Measurements from ENCODE around the gene PNKD.
"Not testable (repeated sequence)": the region's sequence is repeated elsewhere in the genome, so short reads cannot be mapped to it uniquely, and the experiment has no call there.

Gene PNKD

DNA sequence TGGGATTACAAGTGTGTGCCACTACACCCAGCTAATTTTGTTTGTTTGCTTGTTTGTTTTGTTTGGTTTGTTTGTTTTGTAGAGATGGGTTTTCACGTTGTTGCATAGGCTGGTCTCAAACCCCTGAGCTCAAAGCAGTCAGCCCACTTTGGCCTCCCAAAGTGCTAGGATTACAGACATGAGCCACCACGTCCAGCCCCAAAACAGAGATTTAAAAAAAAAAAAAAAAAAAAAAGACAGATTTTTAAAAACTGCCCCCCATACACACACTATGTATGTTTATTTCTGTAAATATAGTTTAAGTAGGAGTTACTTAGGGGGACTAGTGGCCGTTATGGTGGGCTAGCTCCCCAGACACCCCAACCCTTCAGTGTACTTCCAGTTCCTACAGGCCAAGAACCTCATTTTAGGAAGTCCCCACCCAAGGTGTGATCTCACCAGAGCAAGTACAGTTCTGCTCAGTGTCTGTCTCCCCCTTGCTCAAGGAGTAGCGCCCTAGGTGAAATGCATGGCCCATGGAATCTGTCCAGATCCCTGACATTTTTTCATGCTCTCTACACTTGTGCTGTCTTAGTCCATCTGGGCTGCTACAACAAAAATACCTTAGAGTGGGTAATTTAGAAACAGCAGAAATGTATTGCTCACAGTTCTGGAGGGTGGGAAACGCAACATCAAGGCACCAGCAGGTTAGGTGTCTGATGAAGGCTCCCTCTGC lies 23.6 kb downstream of the PNKD start:
- DNase-seq: no peak

DNA sequence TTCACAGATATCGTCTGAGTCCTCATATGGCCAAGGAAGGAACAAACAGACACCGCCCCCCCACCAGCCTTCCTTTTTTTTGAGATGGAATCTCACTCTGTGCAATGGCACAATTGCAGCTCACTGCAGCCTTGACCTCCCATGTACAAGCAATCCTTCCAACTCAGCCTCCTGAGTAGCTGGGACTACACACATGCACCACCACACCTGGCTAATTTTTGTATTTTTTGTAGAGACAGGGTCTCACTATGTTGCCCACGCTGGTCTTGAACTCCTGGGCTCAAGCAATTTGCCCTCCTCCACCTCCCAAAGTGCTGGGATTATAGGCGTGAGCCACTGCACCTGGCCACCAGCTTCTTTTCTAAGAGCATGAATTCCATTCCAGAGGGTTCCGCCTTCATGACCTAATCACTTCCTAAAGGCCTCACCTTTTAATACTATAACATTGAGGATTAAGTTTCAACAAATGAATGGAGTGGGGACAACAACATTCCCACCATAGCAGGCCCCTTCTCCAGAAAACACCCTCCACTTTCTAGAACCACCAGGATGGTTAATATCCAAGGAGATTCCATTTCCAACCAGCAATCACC lies 24.2 kb downstream of the PNKD start:
- no peak for DNase-seq

DNA sequence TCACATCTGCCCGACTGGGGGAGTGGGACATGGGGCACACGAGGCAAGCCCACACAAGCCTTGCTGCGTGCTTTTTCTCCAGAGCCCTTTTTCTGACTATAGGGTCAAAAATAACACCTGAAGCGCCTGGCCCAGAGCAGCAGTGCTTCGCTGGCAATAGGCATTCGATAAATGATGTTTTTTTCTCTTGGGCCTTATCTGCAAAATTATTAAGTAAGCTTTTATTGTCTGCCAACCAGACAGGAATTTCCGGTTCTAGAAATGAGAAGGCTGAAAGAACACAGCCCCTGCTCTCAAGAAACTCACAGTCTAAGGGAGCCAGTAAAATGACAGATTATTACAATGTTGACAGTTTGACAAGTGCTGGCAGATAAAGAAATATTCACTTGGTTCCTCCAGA lies 24.7 kb downstream of the PNKD start:
- no peak for DNase-seq

DNA sequence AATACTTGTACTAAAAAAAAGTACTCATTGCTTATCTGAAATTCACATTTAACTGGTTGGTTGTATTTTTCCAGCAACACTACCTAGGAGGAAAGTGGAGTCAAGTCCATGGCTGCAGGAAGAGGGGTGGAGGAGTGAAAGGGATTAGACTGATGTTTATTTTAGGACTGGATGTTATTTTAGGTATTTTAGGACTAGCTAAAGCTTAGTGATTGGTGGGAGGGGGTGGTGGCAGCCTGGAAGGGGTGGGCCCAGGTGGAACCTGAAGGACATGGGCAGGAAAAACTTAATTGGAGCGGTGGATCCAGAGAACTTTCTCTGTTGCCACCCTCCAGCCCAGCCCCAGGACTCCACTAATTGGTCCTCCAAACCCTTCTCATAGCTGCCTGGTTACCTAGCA lies 25.9 kb downstream of the PNKD start:
- DNase-seq: no peak

DNA sequence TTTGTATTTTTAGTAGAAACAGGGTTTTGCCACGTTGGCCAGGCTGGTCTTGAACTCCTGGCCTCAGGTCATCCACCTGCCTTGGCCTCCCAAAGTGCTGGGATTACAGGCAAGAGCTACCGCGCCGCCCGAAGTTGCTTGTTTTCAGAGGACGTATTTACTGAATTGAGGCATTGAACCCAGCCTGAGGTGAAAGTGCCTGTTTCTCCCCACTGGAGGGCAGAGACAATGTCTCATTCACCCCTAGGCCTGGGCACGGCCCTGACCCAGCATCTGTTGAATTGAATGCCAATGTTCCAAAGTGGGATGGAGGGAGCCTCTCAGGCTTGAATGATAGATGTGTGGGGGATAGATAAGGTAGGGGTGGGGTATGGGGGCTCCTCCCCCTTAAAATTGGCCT lies 26.5 kb downstream of the PNKD start:
- no peak for DNase-seq

DNA sequence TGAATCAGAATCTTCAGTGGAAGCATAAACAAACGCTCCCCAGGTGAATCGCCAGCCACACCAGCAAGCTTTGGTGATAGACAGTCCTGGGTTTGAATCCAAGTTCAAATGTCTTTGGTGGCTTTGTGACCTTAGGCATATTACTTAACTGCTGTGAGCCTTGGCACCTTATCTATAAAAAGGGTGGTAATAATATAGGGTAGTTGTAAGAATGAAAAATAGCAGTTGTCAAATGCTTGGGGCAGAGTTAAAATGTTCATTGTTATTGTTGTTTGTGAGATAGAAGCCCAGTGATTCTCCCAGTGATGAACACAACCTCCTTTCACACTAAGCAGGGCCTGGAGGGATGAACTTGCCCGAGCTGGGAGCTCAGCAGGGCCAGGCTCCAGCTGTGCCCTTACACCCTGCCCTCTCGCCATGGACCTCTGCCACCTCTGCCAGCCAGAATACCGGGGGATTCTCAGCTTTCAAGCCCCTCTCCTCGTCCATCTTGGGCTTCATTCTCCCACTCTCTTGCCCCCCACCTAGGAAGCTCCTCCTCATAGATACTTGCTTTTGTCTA lies 28.1 kb downstream of the PNKD start:
- DNase-seq: no peak

DNA sequence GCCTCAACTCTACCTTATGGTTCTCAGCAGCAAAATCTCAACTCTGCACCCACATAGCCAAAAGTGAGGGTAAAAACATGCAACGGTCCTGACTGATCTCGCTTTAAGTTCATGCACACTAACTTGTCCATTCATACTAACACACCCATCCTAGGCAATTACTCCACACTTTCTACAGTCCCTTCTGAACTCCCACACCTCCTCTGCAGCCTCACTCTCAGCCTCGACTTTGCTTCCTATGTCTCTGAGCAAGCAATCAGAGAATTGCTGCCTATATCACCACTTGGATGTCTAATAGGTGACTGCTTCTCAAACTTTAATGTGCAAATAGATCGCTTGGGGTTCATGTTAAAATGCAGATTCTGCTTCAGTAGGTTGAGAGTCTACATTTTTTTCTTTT lies 29.8 kb downstream of the PNKD start:
- no peak for DNase-seq

DNA sequence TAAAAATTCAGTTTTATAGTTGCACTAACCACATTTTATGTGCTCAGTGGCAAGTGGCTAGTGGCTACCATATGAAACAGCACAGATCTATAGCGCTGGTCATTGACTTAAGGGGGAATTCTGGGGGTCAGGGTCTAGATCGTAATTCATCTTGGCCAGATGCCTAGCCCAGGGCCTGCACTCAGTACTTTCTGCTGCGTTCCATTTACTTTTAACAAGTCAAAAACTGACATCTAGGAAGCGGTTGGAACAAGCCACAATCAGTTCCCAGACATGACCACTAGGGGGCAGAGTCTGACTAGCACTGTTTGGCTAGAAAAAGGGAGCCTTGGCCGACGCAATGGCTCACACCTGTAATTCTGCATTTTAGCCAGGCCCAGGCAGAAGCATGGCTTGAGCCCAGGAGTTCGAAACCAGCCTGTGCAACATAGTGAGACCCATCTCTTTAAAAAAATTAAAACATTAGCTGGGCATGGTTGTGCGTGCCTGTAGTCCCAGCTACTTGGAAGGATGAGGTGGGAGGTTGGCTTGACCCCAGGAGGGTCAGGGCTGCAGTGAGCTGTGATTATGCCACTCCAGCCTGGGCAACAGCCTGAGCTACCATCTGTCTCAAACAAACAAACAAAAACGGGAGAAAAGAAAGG lies 31.0 kb downstream of the PNKD start:
- peak; percentile 83 for DNase-seq

DNA sequence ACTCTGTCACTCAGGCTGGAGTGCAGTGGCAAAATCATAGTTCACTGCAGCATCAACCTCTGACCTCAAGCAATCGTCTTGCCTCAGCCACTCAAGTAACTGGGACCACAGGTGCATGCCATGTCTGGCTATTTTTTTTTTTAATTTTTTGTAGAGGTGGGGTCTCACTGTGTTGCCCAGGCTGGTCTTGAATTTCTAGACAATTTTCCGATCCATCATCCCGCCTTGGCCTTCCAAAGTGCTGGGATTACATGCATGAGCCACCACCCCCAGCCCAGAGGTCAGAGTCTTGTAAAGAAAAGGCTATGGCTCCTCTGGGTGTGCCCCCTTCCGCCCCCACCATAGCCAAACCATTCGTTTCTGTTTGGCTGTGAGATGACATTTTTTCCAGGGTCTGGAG lies 35.1 kb downstream of the PNKD start:
- DNase-seq: no peak

DNA sequence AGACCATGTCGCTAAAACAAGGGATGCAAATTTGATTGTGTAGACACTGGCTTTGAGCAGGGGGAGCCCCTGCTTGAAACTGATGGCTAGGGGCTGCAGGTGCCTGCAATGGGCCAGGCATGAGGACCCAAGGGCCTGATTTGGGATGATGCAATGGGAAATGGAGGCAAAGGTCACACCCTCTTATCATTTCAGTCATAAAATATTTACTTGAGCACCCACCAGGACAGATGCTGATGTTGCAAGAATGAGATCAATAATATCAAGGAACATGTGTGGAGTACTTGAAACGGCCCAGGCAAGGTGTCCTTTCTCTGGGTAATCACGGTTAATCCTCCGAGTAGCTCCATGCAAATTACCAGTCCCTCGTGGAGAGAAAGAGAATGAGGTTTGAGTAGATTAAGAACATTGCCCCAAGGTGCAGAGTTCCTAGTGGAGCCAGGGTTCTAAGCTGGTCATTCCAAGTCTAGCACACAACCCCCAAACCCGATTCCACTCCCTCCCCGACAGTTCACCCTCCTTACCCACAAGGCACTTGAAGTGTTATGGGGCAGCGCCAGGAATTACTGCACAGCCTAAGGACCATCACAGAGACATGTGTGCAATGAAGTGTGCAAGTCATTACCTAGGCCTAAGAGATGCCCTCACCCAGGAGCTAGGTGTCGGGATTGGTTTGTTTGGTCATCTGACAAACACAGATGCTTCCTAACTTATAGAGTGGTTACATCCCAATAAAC lies 36.0 kb downstream of the PNKD start:
- no peak for DNase-seq

DNA sequence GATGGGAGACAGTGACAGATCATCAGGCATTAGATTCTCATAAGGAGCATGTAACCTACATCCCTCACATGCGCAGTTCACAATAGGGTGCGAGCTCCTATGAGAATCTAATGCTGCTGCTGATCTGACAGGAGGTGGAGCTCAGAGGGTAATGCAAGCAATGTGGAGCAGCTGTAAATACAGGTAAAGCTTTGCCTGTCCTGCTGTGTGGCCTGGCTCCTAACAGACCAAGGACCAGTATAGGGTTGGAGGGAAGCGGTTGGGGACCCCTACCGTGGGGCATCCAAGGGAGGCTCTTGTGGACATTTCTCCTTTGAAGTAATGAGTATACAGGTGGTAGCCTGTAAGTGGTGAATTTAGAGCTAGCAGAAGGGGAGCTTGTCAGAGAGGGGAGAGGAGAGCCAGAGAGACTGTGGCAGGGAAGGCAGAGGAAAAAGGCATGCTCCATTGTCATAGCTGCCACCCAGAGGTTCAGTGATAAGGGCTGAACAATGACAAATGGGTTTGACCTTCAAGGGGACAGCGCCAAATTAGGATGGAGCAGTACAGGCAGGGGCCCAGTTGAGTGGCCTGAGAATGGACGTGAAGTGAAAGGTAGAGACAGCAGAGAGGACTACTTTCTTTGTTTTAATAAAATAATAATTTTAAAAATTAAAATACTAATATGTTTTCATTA lies 37.2 kb downstream of the PNKD start:
- DNase-seq: no peak

DNA sequence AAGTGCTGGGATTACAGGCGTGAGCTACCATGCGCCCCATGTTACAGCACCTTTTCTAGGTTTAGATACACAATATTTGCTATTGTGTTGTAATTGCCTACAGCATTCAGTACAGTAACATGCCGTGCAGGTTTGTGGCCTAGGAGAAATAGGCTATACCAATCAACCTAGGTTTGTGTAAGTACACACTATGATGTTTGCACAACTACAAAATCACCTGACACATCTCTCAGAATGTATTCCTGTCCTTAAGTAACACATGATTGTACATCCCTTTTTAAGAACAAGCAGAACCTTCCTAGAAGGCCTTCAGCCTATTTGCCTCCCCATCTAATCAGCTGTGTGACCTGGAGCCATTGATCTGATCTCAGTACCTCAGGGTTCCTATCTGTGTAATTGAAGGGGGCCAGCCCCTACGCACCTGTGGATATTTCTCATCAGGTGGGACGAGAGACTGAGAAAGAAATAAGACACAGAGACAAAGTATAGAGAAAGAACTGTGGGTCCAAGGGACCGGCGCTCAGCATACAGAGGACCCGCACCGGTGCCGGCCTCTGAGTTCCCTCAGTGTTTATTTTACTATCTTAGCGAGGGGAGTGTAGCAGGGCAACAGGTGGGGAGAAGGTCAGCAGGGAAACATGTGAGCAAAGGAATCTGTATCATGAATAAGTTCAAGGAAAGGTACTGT lies 40.7 kb downstream of the PNKD start:
- no peak for DNase-seq

DNA sequence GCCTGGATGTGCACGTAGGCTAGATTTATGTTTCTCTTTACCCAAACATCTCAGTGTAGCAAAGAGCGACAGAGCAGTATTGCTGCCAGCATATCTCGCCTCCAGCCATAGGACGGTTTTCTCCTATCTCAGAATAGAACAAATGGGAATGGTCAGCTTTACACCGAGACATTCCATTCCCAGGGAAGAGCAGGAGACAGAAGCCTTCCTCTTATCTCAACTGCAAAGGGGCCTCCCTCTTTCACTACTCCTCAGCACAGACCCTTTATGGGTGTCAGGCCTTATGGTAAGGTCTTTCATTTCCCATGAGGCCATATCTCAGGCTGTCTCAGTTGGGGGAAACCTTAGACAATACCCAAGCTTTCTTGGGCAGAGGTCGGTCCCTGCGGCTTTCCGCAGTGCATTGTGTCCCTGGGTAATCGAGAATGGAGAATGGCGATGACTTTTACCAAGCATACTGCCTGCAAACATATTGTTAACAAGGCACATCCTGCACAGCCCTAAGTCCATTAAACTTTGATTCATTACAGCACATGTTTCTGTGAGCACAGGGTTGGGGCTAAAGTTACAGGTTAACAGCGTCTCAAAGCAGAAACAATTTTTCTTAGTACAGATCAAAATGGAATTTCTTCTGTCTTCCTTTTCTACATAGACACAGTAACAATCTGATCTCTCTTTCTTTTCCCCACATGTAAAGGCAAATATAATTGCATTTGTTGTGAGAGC lies 41.4 kb downstream of the PNKD start:
- DNase-seq: not testable (repeated sequence)

DNA sequence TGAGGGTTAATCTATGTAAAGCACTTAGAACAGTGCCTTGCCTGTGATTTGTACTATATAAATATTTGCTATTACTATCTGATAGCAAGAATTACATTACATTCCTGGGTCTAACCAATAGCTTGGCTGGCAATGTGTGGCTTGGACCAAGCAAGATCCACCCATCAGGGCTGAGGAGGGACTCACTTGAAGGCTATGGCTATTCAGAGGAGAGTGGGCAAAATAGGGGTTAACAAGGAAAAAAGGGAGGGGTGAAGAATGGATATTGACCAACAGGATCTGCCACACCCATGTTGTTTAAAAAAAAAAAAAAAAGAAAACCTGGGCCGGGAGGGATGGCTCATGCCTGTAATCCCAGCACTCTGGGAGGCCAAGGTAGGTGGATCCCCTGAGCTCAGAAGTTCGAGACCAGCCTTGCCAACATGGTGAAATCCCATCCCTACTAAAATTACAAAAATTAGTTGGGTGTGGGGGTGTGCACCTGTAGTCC lies 42.0 kb downstream of the PNKD start:
- DNase-seq: no peak

DNA sequence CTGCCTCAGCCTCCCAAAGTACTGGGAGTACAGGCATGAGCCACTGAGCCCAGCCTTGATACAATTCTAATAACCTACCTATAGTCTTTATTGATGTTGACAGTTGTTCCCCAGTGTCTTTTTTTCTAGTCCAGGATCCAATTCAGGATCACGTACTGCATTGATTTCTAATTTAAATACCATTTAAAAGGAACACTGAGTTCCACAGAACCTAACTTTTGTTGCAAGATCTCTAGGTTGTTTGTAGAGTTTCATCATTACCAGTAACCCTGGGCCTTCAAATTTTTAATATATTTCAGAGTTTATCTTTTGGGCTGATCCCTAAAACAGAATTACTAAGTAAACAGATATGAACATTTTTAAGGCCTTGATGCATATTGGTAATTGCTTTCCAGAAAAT lies 43.0 kb downstream of the PNKD start:
- DNase-seq: no peak

DNA sequence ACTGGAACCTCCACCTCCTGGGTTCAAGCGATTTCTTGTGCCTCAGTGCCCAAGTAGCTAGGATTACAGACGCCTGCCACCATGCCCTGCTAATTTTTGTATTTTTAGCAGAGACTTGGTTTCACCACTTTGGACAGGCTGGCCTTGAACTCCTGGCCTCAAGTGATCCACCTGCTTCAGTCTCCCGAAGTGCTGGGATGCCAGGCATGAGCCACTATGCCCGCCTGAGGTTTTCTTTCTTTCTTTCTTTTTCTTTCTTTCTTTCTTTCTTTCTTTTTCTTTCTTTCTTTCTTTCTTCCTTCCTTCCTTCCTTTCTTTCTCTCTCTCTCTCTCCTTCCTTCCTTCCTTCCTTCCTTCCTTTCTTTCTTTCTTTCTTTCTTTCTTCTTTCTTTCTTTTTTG lies 44.4 kb downstream of the PNKD start:
- not testable (repeated sequence) for DNase-seq

DNA sequence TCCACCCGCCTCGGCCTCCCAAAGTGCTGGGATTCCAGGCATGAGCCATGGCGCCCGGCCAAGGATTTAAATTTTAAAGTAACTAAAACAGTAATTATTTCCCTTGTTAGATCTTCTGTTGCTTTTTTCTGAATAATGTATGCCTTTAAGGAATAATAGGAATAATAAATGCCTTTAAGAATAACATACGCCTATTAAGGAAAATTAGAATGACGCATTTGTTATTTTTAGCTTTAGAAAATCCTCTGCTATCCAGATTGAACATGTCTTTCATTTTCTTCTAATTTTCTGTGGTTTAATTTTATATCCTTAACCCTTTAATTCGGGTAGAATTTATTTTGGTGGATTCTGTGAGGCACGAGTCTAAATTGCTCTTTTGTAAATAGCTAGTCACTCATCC lies 45.1 kb downstream of the PNKD start:
- DNase-seq: no peak

DNA sequence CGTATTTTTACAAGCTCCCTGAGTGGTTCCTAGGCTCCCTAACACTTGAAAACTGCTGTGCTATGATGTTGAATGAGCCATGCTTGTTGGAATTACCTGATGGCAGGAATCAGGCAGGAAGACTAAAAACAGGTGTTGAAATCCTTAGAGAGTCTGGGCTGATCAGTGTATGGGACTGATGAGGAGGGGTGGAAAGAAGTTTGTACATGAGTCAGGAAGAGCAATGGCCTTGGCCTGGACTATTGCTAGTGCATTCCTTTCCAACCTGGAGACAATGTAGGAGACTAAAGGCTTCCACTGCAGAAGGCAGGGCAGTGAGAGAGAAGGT lies 46.9 kb downstream of the PNKD start:
- DNase-seq: no peak

DNA sequence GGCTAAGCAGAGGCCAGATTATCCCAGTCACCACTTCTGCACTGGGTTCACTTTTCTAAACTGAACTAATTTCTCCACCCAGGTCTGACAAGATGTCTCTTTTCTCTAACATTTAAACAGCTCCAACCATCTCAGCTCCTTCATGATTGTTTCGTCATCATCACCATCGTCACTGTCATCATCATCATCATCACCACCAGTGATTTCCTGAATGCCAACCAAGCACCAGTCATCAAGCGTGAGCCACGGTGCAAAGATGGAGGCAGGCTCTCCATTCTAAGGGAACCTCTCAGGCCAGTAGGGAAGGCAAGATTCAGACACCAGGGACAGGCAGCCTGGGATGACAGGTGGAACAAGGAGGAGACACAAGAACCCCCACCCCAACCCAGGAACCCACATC lies 47.5 kb downstream of the PNKD start:
- no peak for DNase-seq

DNA sequence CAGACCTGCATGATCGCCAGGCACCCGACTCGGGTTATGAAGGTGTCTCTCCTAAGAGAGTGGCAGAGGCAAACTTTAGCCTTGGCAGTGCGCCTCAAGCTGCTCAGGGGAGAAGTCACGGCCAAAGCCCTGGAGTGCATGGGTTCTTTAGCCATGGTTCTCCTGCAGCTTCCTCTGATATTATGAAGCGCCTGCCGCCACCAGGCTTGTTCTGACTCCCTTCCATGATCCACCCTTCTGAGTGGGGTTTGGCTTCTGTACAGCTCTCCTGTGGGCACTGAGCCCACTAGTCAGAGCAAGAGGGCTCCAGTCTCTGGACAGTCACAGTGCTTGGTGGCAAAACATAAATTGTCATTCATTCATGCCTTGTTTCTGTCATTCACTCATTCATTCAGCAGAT lies 47.9 kb downstream of the PNKD start:
- no peak for DNase-seq

DNA sequence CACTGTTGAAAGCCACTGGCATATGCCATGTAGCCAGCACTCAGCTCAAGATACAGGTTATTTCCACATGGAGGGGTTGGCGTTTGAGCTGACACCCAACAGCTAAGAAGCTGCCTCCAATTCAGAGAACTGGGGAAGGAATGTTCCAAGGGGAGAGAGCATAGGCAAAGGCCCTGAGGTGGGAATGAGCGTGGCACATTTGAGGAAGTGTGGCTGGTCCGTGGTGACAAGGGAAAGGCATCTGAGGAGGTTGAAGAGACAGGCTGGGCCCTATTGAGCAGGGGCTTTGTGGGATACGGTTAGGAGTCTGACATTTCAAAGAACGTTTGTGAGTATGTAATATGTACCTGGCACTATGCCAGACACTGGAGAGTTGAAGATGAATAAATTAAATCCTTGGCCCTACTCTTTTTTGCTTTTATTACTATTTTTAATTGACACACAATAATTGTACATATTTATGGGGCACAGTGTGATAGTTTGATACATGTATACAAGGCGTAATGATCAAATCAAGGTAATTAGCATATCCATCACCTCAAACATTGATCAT lies 49.6 kb downstream of the PNKD start:
- DNase-seq: no peak

Measured in NCI-H2029 treated with DMSO at 0.1 percent for 48 hours (cell line).